IPS DF 6.9 (cell line): ENCODE results near the gene ST6GAL2.
A peak's percentile ranks its signal among the peaks of the same experiment; 100 is the strongest.

Source experiments
- DNase-seq: peaks from one replicate; pipeline ENCODE4 v3.0.0-alpha.2; 2013; ENCODE audit warnings: low read depth, low spot score
- H3K27ac ChIP-seq: one replicate; pipeline ENCODE4 v1.5.1; 2013; ENCODE audit warnings: low read length, control low read depth
- H3K27me3 ChIP-seq: 2 replicates; pipeline ENCODE4 v1.6.1; 2013; ENCODE audit warnings: mild to moderate bottlenecking, low read length; ENCODE audit not compliant: control insufficient read depth, insufficient read depth
- H3K36me3 ChIP-seq: 2 replicates; pipeline ENCODE4 v1.6.1; 2013; ENCODE audit warnings: low read length; ENCODE audit not compliant: control insufficient read depth, insufficient read depth
- H3K4me1 ChIP-seq: 2 replicates; pipeline ENCODE4 v1.6.1; 2013; ENCODE audit warnings: low read length; ENCODE audit not compliant: control insufficient read depth, insufficient read depth
- H3K4me3 ChIP-seq: 2 replicates; pipeline ENCODE4 v1.5.1; 2013; ENCODE audit warnings: mild to moderate bottlenecking, low read length
- H3K9me3 ChIP-seq: 2 replicates; pipeline ENCODE4 v1.6.1; 2013; ENCODE audit warnings: low read length, inconsistent platforms; ENCODE audit not compliant: control insufficient read depth, insufficient read depth
- WGBS: extraction: QIAGEN DNeasy Blood & Tissue Kit; methylation state at CpG from one replicate; pipeline ENCODE4 v1.1.7; 2013; ENCODE audit warnings: mixed read lengths, missing lambda C conversion rate; ENCODE audit not compliant: insufficient read length, insufficient coverage; 5-methylcytosine and 5-hydroxymethylcytosine counted together

ST6GAL2 gene

DNA sequence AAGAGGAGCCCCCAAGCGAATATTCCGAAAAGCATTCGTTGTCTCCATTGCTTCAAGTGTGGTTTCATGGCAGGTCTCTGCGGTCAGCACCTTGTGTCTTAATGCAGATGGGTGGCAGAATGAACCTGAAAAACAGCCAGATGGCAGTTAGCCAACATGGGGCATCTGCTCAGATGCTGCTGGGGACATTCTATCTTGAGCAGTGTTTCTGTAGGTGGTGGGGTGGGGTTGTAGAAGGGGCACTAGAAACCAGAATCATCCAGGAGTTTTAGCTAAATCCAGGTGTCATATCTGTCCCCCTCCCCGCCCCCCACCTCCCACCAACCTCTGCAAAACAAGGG is 42.1 kb downstream of the ST6GAL2 start:
- Histone ChIP-seq H3K27me3 (no peaks in the 10 kb centered on the region), H3K4me1 (peaks cover 2% of the 10 kb centered on the region; the same call in 1 of the 2 replicates), H3K27ac (no peak overlapping the region), H3K4me3 (no peak overlapping the region), H3K36me3 (no peaks in the 10 kb centered on the region), H3K9me3 (no peaks in the 10 kb centered on the region)
- DNase-seq = no peak
- no CpG with 5 or more reads among the region's 5 CpGs for WGBS

DNA sequence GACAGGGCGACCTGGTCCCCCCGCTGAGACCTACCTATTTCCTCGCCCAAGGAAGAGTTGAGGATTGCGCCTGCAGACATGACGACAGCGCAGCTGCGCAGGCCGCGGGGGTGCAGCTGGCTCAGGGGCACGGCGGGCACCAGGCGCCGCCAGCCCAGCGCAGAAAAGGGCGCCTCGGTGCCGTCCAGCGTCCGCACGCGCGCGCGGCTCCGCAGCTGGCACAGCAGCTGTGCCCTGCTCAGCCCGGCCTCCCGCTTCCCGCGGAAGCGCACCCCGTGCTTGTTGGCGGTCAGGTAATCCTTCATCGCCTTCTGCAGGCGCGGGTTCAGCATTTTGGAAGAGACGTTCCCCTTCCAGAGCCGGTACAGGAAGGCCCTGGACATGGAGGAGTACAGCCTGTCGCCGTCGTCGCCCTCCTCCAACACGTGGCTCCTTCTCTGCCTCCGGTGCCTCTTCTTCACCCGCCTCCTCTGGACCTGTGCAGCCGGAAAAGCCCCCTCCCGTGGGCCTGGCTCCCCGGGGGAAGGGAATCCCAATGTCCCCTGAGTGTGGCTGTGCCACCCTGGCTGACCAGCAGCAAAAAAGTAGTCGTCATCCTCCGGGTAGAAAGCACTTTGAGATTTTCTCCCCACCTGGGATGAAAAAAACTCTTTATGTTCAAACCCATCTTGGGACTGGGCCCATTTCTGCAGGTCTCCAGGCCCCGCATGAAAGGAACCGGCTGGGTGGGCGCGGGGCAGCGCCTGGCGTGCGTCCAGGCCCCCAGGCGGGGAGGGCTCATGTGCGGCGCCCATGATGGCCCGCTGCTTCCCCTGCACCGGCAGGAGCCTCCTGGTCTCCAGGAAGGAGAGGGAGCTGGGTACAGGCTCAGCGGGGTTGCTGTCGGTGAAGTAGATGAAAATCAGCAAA is 42.7 kb downstream of the ST6GAL2 start:
- H3K36me3 ChIP-seq = no peaks in the 10 kb centered on the region
- no peaks in the 10 kb centered on the region for H3K9me3 ChIP-seq
- H3K27me3 ChIP-seq = no peaks in the 10 kb centered on the region
- no CpG with 5 or more reads among the region's 63 CpGs for WGBS
- DNase-seq = no peak
- no peak overlapping the region for H3K27ac ChIP-seq
- peaks cover 2% of the 10 kb centered on the region; the same call in 1 of the 2 replicates for H3K4me1 ChIP-seq
- H3K4me3 ChIP-seq = no peak overlapping the region

DNA sequence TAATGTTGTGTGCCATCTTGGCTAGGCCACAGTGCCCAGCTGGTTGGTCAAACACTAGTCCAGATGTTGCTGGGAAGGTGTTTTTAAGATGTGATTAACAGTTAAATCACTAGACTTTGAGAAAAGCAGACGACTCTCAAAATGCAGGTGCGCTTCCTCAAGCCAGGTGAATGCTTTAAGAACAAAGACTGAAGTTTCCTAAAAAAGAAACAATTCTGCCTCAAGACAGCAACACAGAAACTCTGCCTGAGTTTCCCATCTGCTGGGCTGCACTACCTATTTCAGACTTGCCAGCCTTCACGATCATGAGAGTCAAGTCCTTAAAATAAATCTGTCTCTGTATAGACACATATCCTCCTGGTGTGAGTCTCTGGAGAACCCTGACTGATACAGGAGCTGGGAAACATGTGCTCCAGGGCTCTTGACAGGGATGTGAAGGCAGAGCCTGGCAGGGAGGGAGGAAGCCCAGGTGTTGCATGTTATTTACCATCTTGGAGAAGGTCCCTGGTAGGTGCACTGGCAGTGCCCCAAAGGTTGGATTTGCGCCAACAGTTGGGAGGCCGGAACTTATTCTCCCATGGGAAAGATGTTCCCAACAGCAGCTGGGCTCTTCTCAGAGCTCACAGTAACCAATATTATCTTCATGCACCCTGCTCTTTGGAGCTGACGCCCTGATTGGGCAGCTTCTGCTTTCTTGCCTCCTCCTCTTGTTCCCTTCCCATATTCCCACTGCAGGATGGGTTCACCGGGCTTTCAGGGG is 43.9 kb downstream of the ST6GAL2 start:
- H3K36me3 ChIP-seq = no peaks in the 10 kb centered on the region
- no peak for DNase-seq
- H3K9me3 ChIP-seq = no peaks in the 10 kb centered on the region
- H3K4me3 ChIP-seq = no peak overlapping the region
- H3K27me3 ChIP-seq = no peaks in the 10 kb centered on the region
- H3K4me1 ChIP-seq = peaks cover 2% of the 10 kb centered on the region; the same call in 1 of the 2 replicates
- no peak overlapping the region for H3K27ac ChIP-seq
- WGBS = no CpG with 5 or more reads among the region's 7 CpGs

DNA sequence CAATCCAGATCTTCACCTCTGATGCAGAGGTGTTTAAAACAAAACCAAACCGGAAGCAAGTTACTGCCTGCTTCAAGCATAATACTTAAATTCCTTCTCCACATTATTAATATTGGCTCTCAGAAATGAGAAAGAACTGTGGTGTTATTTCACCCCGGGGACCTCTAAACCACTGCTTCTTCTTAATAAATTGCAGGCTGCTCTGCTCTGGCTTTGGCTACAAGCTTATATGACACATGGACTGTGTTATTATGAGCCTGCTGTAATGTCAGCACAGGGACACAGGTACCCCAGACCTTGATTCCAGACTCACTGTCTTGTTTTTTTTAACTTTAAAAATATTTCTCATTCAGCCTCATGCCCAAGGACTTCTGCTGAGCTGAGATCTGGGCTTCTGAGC is 45.1 kb downstream of the ST6GAL2 start:
- no CpG with 5 or more reads among the region's 2 CpGs for WGBS
- no peak for DNase-seq
- H3K4me3 ChIP-seq = no peak overlapping the region

DNA sequence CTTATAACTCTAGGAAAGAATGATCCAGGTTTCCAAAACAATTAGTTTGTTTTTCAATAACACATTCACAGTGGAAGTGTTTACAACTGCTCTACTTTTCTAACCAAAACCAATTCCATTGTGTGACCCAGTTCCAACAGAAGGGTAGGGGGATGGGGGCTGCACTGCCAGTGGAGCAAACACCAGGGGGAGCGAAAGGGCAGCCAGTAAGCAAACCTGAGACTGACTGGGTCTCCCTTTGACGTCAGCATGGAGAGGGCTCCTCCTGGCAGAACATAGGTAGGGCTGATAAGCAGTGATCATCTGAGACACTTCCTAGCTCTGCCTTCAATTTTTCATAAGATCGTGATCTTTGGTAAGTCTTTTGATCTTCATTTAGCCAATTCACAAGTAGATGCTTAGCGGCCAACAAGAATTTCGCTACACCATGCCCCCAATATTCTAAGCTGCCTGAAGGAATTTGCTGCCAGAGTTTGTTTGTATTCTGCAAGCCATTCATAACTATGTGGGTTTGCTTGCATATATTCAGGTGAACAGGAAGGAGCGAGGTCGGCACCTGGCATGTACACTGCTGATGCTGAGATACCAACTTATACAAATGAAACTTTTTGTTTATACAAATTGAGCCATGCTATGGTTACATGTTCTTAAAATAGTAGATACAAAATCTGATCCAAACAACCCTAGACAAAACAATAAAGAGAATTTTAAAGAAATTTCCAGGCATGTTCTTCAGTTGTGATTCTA is 45.9 kb downstream of the ST6GAL2 start:
- Histone ChIP-seq H3K36me3 (no peaks in the 10 kb centered on the region), H3K4me3 (no peak overlapping the region), H3K9me3 (no peaks in the 10 kb centered on the region; the same call in 1 of the 2 replicates), H3K4me1 (peaks cover 2% of the 10 kb centered on the region; the same call in 1 of the 2 replicates), H3K27ac (no peak overlapping the region), H3K27me3 (no peaks in the 10 kb centered on the region)
- WGBS = no CpG with 5 or more reads among the region's 7 CpGs
- DNase-seq = peak; percentile 33

More for the DNA sequence above, 45.1 kb downstream of the ST6GAL2 start:
- Histone ChIP-seq H3K36me3 (no peaks in the 10 kb centered on the region), H3K27ac (no peak overlapping the region), H3K27me3 (no peaks in the 10 kb centered on the region), H3K9me3 (no peaks in the 10 kb centered on the region), H3K4me1 (peaks cover 2% of the 10 kb centered on the region; the same call in 1 of the 2 replicates)

DNA sequence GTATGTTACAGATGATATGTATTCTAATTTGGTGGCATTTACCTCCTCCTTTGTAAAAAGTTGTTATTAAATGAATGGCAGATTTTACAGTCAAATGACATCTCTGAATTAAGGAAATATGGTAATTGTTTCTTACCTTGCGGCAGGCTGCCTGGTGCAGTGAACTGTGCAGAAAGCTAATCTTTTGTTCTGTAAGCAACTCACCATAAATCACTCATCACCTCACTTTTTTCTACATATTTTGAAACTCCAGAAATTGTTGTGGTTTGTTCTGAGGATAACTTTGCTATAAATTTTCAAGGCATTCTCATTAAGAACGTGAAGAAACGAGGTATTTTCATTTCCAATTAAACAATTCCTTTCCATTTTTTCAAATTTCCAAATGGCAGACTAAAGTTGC is 52.7 kb downstream of the ST6GAL2 start:
- Histone ChIP-seq H3K27ac (no peak overlapping the region), H3K36me3 (no peaks in the 10 kb centered on the region), H3K4me3 (no peak overlapping the region), H3K4me1 (no peaks in the 10 kb centered on the region), H3K9me3 (no peaks in the 10 kb centered on the region; the same call in 1 of the 2 replicates), H3K27me3 (no peaks in the 10 kb centered on the region)
- WGBS = no CpG with 5 or more reads among the region's 3 CpGs
- no peak for DNase-seq

DNA sequence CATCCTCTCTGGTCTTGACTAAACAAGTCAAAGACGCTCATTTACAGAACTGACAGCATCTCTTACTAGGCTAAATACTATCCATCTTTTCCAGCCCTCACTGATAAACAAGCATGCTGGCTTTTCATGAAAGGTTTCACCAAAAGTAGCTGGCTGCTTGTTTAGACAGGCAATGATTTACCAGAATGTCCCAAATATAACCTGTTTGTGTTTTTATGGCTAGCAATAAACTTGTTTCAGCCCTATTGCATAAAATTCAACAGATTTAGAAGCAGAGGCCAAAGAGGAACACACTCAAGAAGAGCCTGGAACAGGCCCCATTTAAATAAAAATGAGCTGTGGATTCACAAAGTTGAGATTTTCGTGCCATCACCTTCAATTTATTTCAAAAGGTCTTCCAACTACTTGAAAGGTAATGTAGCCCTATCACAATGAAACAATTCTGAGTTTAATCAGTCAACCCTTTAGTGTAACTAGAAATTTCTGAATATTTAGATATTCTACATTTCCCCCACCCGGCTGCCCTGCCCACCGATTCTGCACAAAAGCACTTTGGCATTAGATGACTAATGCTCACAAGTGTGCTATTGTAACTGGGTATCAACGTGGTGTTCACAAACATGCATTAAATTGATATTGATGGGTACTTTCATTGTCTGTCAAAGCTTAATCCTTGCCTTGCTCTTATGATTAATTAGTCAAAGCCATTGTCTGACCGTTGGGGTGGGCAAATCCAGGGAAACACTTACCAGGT is 54.0 kb downstream of the ST6GAL2 start:
- Histone ChIP-seq H3K27me3 (no peaks in the 10 kb centered on the region), H3K36me3 (no peaks in the 10 kb centered on the region), H3K9me3 (no peaks in the 10 kb centered on the region; the same call in 1 of the 2 replicates), H3K27ac (no peak overlapping the region), H3K4me1 (no peaks in the 10 kb centered on the region), H3K4me3 (no peak overlapping the region)
- no peak for DNase-seq
- WGBS = no CpG with 5 or more reads among the region's 6 CpGs

DNA sequence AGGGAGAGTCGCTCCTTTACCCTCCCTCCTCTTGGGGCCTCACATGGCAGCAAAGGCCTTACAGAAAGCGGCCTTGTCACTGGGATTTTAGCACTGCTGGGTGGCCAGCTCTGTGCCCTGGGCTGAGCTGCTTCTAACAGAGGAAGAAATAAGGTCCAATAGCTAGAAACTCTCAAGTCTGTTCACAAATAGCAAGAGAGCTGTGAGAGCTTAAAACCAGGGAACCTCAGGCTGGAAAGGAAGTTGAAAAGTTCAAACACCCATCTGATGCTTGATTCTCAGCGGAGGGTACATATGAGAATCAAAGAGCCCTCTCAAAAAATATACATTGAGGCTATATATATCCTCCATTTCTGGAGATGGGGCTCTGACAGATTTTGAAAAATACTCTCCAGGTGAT is 54.7 kb downstream of the ST6GAL2 start:
- no peak overlapping the region for H3K4me3 ChIP-seq
- no peaks in the 10 kb centered on the region; the same call in 1 of the 2 replicates for H3K9me3 ChIP-seq
- H3K4me1 ChIP-seq = no peaks in the 10 kb centered on the region
- no peak overlapping the region for H3K27ac ChIP-seq
- no peak for DNase-seq
- H3K27me3 ChIP-seq = no peaks in the 10 kb centered on the region
- H3K36me3 ChIP-seq = no peaks in the 10 kb centered on the region
- no CpG with 5 or more reads among the region's 3 CpGs for WGBS

DNA sequence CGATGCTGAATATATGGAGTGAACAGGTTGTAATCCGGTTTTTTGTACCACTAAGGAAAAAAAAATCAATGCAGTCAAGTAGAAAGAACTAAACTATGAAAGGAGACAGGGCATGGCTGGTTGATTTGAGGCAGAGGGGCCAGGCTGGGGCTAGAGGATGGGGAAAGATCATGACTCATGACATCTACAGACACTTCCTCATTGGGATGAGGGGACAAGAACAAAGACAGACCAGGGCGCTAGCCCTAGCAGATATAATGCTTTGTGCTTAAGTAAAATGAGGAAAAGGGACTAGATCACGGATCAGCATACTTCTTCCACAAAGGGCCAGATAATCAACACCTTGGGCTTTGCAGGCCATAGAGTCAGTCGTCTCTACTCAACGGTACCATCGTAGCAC is 55.8 kb downstream of the ST6GAL2 start:
- Histone ChIP-seq H3K36me3 (no peaks in the 10 kb centered on the region), H3K4me1 (peaks cover under 1% of the 10 kb centered on the region; the same call in 1 of the 2 replicates), H3K27ac (no peak overlapping the region), H3K27me3 (no peaks in the 10 kb centered on the region), H3K4me3 (no peak overlapping the region), H3K9me3 (no peaks in the 10 kb centered on the region; the same call in 1 of the 2 replicates)
- WGBS = no CpG with 5 or more reads among the region's 7 CpGs
- no peak for DNase-seq
